Activated naive CD4-positive, alpha-beta T cell treated with anti-CD3 and anti-CD28 coated beads, Interleukin-2, amount 50 U/mL, for 24 hours (primary cell): Measurements from ENCODE around the gene STRN3.
"Not testable (repeated sequence)": the region's sequence is repeated elsewhere in the genome, so short reads cannot be mapped to it uniquely, and the experiment has no call there.

ENCODE experiments used
- H3K27ac Mint-ChIP-seq: one replicate; pipeline ENCODE4 v1.8.0; 2021; ENCODE audit warnings: mild to moderate bottlenecking, mixed read lengths
- H3K27me3 Mint-ChIP-seq: one replicate; pipeline ENCODE4 v1.8.0; 2021; ENCODE audit warnings: mixed read lengths
- H3K36me3 Mint-ChIP-seq: one replicate; pipeline ENCODE4 v1.8.0; 2021; ENCODE audit warnings: mixed read lengths
- H3K4me1 Mint-ChIP-seq: one replicate; pipeline ENCODE4 v1.8.0; 2021; ENCODE audit warnings: mixed read lengths
- H3K4me3 Mint-ChIP-seq: one replicate; pipeline ENCODE4 v1.8.0; 2021; ENCODE audit warnings: mild to moderate bottlenecking, mixed read lengths
- H3K9me3 Mint-ChIP-seq: one replicate; pipeline ENCODE4 v1.8.0; 2021; ENCODE audit warnings: mixed read lengths

STRN3 gene

GRCh38 chr14:31045501-31046080, 19.4 kb upstream of the STRN3 start:
- Mint-ChIP-seq H3K27me3 (no peaks in the 10 kb centered on the region), H3K4me3 (no peak overlapping the region), H3K4me1 (peaks cover 14% of the 10 kb centered on the region), H3K36me3 (peaks cover 10% of the 10 kb centered on the region), H3K27ac (peak overlapping the region; percentile 35), H3K9me3 (no peaks in the 10 kb centered on the region)

DNA sequence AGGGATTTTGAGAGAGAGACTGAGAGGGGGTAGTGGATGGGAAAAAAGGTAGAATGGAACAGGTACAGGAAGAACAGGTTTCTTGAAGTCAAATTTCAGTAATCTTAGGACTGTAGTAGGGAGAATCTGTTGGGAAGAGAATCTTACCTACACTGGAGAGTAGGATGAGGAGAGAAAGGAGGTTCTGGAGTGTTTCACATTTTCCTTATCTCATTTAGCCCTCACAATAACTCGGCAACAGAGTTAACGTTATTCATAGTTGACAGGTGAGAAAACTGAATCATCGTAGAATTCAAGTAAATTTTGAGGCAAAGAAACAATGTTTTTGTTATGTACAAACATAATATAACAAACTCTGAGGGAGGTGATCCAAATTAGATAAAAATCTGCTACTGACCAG, 17.2 kb upstream of the STRN3 start:
- no peak overlapping the region for H3K4me3 Mint-ChIP-seq
- H3K4me1 Mint-ChIP-seq: peaks cover 14% of the 10 kb centered on the region
- no peak overlapping the region for H3K27ac Mint-ChIP-seq
- H3K36me3 Mint-ChIP-seq: peaks cover 9% of the 10 kb centered on the region
- no peaks in the 10 kb centered on the region for H3K9me3 Mint-ChIP-seq
- H3K27me3 Mint-ChIP-seq: no peaks in the 10 kb centered on the region

DNA sequence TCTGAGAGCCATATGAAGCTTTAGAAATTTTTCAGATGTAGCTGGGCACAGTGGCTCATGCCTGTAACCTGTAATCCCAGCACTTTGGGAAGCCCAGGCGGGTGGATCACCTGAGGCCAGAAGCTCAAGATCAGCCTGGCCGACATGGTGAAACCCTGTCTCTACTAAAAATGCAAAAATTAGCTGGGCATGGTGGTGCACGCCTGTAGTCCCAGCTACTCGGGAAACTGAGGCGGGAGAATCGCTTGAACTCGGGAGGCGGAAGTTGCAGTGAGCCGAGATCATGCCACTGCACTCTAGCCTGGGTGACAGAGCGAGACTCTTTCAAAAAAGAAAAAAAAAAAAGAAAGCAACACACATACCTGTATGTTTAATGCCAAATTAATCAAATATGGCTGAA, 16.7 kb upstream of the STRN3 start:
- H3K9me3 Mint-ChIP-seq, H3K27me3 Mint-ChIP-seq, H3K36me3 Mint-ChIP-seq, H3K27ac Mint-ChIP-seq, H3K4me3 Mint-ChIP-seq: not testable (repeated sequence)
- H3K4me1 Mint-ChIP-seq: peaks cover 14% of the 10 kb centered on the region

GRCh38 chr14:31042300-31042699, 16.1 kb upstream of the STRN3 start:
- H3K4me3 Mint-ChIP-seq: no peak overlapping the region
- H3K27me3 Mint-ChIP-seq: no peaks in the 10 kb centered on the region
- H3K36me3 Mint-ChIP-seq: peaks cover 10% of the 10 kb centered on the region
- no peak overlapping the region for H3K27ac Mint-ChIP-seq
- peaks cover 14% of the 10 kb centered on the region for H3K4me1 Mint-ChIP-seq
- no peaks in the 10 kb centered on the region for H3K9me3 Mint-ChIP-seq

- peaks cover 3% of the 10 kb centered on the region for H3K4me1 Mint-ChIP-seq
- no peak overlapping the region for H3K4me3 Mint-ChIP-seq
- no peaks in the 10 kb centered on the region for H3K9me3 Mint-ChIP-seq
- peaks cover 11% of the 10 kb centered on the region for H3K36me3 Mint-ChIP-seq
- H3K27me3 Mint-ChIP-seq: no peaks in the 10 kb centered on the region
- H3K27ac Mint-ChIP-seq: no peak overlapping the region
Measured at GRCh38 chr14:31038521-31039166, 12.5 kb upstream of the STRN3 start.

DNA sequence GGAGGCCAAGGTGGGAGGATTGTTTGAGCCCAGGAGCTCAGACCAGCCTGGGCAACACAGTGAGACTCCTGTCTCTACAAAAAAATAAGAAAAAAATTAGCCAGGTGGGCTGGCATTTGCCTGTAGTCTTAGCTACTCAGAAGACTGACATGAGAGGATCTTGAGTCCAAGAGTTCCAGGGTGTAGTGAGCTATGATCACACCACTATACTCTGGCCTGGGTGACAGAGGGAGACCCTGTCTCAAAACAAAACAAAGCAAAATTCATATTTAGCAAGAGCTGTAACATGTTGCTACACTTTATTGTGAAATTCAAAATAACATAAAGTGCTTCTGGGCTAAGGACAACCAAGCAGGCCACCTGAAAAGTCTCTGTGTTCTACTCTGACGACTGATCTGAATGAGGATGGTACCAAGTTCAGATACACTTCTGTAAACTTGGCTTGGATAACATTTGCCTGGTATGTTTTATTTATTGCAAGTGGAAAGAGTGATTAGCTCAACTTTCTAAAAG, 11.6 kb upstream of the STRN3 start:
- Mint-ChIP-seq H3K27ac (no peak overlapping the region), H3K27me3 (no peaks in the 10 kb centered on the region), H3K36me3 (peaks cover 7% of the 10 kb centered on the region), H3K4me3 (no peak overlapping the region), H3K4me1 (peaks cover 12% of the 10 kb centered on the region), H3K9me3 (no peaks in the 10 kb centered on the region)

- Mint-ChIP-seq H3K4me3 (no peak overlapping the region), H3K4me1 (peaks cover 19% of the 10 kb centered on the region), H3K27ac (no peak overlapping the region), H3K36me3 (peaks cover 7% of the 10 kb centered on the region), H3K9me3 (no peaks in the 10 kb centered on the region), H3K27me3 (no peaks in the 10 kb centered on the region)
Measured at GRCh38 chr14:31036552-31036951, 10.4 kb upstream of the STRN3 start.

DNA sequence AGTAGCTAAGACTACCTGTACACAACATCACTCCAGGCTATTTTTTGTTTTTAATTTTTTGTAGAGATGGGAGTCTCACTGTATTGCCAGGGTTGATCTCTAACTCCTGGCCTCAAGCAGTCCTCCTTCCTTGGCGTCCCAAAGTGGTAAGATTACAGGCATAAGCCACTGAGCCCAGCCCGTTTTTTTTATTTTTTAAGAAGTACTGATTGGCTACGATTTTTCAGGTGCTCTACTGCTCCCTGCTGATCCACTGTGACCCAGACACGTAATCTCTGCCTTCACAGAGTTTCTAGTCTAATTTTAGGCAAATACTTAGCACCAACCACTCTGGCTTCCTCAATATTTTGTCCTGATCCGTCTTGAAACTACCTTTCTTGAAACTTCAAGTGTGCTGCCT, 4.3 kb upstream of the STRN3 start:
- no peaks in the 10 kb centered on the region for H3K27me3 Mint-ChIP-seq

GRCh38 chr14:31029016-31029970, 3.1 kb upstream of the STRN3 start:
- Mint-ChIP-seq H3K27ac (peak overlapping the region; percentile 86), H3K4me3 (no peak overlapping the region), H3K27me3 (no peaks in the 10 kb centered on the region), H3K4me1 (peaks cover 58% of the 10 kb centered on the region), H3K9me3 (no peaks in the 10 kb centered on the region), H3K36me3 (peaks cover 3% of the 10 kb centered on the region)

More for the DNA sequence above, 4.3 kb upstream of the STRN3 start:
- Mint-ChIP-seq H3K9me3 (no peaks in the 10 kb centered on the region), H3K4me3 (no peak overlapping the region), H3K4me1 (peaks cover 50% of the 10 kb centered on the region), H3K27ac (no peak overlapping the region), H3K36me3 (peaks cover 3% of the 10 kb centered on the region)

- no peaks in the 10 kb centered on the region for H3K9me3 Mint-ChIP-seq
- no peak overlapping the region for H3K27ac Mint-ChIP-seq
- no peaks in the 10 kb centered on the region for H3K27me3 Mint-ChIP-seq
- peaks cover 60% of the 10 kb centered on the region for H3K4me1 Mint-ChIP-seq
- peaks cover 1% of the 10 kb centered on the region for H3K36me3 Mint-ChIP-seq
- no peak overlapping the region for H3K4me3 Mint-ChIP-seq
Measured at GRCh38 chr14:31027847-31028246, 1.7 kb upstream of the STRN3 start.

GRCh38 chr14:31026450-31027235, 464 bp upstream of the STRN3 start:
- Mint-ChIP-seq H3K9me3 (no peaks in the 10 kb centered on the region), H3K27me3 (no peaks in the 10 kb centered on the region), H3K4me1 (peaks cover 58% of the 10 kb centered on the region)

DNA sequence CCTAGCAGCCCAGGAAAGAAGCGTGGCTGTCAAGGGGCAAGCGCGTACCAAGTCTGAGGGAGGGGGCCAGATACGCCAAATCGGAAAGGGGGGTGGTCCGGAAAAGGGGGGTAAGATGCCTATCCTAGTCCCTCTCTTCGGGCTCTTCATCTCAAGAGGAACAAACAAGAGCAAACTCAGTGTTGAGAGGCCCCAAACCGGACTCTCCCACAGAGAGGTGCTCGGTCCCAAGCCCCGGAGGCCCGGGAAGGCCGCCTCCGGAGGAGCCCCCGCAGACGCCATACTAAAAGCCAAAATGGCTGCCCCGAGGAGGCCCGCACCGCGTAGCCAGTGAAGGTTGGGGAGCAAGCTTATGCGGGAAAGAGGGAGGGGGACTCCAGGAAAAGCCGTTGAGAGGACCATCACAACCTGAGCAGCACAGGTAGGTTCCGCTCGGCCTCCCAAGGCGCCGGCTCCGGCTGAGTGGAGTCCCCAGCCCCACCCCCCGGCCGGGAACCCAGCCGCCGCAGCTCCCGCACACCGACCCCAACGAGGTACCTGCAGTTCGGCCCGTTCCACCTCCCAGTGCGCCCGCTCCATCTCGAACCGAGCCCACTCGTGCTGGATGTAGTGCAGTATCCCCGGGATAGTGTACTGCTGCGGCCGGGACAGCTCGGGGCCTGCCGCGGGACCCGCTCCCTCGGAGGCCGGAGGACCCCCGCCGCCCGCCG, 657 bp downstream of the STRN3 start, which contains the start of gene AP4S1:
Gene AP4S1, plus strand, starts transcription at position 283 of the 710 bp plus-strand sequence. CDS start 40,548 bp downstream, outside the sequence.
- Mint-ChIP-seq H3K4me1 (peaks cover 53% of the 10 kb centered on the region), H3K9me3 (no peaks in the 10 kb centered on the region), H3K27me3 (no peaks in the 10 kb centered on the region), H3K4me3 (peak within 1 kb of the TSS; percentile 96), H3K36me3 (peaks cover 1% of the 10 kb centered on the region), H3K27ac (peak within 1 kb of the TSS; percentile 99)

More at GRCh38 chr14:31026450-31027235, 464 bp upstream of the STRN3 start:
- Mint-ChIP-seq H3K4me3 (peak overlapping the region; percentile 96), H3K27ac (peak overlapping the region; percentile 99), H3K36me3 (peaks cover 1% of the 10 kb centered on the region)

DNA sequence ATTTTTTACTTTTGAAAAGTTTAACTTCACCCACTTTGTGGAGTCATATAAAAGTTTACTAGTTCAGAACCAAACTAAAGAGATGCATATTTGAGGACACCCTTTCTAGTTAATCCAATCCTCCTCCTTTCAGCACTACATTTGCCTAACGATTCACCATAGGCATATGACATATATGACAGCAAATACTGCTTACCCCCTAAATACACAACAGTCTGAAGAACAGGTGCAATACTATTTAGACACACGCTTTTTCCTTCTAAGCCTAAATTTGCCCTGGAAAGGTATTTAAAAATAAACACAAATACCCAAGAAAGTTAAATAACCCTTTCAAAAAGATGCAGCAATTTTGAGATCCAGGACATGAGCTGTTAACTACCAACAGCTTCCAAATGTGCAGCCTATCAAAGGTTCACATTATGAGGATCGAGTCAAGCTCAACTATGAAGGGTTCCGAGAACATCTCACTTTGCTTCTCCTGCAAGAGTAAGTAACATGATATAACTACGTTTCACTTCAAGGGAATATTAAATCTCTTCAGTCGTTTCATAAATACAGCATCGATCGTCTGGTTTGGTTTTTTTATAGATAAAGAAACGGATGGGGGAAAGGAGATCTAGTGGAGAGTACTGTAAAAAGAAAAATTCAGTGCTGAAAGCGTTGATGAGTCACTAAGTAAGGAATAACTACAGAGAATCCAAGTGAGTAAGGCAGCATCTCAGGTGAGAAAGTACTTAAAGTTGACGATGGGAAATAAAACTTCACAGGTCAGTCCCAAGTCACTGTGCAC, 1.4 kb downstream of the STRN3 start:
- no peaks in the 10 kb centered on the region for H3K27me3 Mint-ChIP-seq
- H3K4me3 Mint-ChIP-seq: peak overlapping the region; percentile 96
- peak overlapping the region; percentile 90 for H3K27ac Mint-ChIP-seq
- H3K36me3 Mint-ChIP-seq: no peaks in the 10 kb centered on the region
- H3K4me1 Mint-ChIP-seq: peaks cover 54% of the 10 kb centered on the region
- H3K9me3 Mint-ChIP-seq: no peaks in the 10 kb centered on the region

DNA sequence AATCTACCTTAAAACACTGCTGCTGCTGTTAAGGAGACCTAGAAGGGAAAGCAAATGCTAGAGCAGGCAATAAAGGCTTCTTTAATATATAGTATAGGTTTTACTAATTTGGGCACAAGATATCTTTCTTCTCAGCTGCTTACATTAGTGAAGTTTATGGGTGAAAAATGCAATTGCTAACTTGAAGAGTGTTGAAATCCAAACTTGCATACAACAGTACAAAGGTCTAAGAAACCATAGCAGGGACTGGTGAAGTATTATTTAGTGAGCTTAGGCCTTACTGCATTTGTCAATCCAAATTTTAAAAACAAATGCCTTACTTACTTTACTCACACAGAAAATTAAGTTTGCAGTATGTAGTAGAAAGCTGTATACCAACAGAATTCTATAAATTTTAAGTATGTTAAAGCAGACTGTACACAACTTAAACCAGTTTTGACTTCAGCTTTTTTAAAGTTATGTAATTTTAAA, 2.1 kb downstream of the STRN3 start:
- Mint-ChIP-seq H3K4me1 (peaks cover 54% of the 10 kb centered on the region), H3K27me3 (no peaks in the 10 kb centered on the region), H3K27ac (peak overlapping the region; percentile 86), H3K4me3 (peak overlapping the region; percentile 96), H3K9me3 (no peaks in the 10 kb centered on the region), H3K36me3 (no peaks in the 10 kb centered on the region)
